ENCODE results near the gene KLK2.

KLK2 gene

GRCh38 chr19:50925734-50926133, 52.5 kb downstream of the KLK2 start:
- no peak for DNase-seq (ENCODE audit: low read depth)

- no peak for DNase-seq (ENCODE audit: low read depth)
Measured at GRCh38 chr19:50926144-50926543, 52.9 kb downstream of the KLK2 start.

- no peak for DNase-seq (ENCODE audit: low read depth)
Measured at GRCh38 chr19:50928831-50929230, 55.6 kb downstream of the KLK2 start.
